HepG2 (cell line): ENCODE data around the gene FOXS1. TPM values are rescaled to one million over a fixed set of nuclear protein-coding genes. Genes with fewer than 3 reads are reported as not detected.

Source experiments
- ATAC-seq: fragments of 200-7000 bp; cut with Tn5 transposase; 3 replicates; pipeline ENCODE4 v1.9.1; 2020; ENCODE audit warnings: mild to moderate bottlenecking, moderate library complexity
- BruUV-seq: library from RNA; stranded (reverse); fragments of 400-500 nt; replicated peaks from 2 replicates; lab custom pipeline; 2021; lab: Mats Ljungman, UMichigan
- CTCF ChIA-PET: fragments of 300-600 bp; formaldehyde crosslinking; extraction: SDS; loops from one replicate; lab custom pipeline; 2021; ENCODE audit warnings: low total read pairs, inconsistent platforms, low intra/inter-chr PET ratio; lab: Yijun Ruan, JAX
- POLR2A ChIA-PET: fragments of 350-600 bp; sonication (Branson Sonifier 250); formaldehyde crosslinking; loops from one replicate; lab custom pipeline; 2020; ENCODE audit warnings: antibody characterized with exemption, inconsistent platforms; lab: Yijun Ruan, JAX
- DNase-seq: peaks from one replicate; pipeline ENCODE4 v3.0.0-alpha.2; 2015; ENCODE audit warnings: low spot score
- FAIRE-seq: peaks from 3 replicates; lab custom pipeline; 2011; peaks lifted over from hg19 to GRCh38; lab: Jason Lieb, UNC
- H2AFZ ChIP-seq: one replicate; pipeline ENCODE4 v1.6.1; 2011; ENCODE audit warnings: low read length, inconsistent platforms
- H3K27ac ChIP-seq: fragments of 300-600 bp; 3 replicates; pipeline ENCODE4 v1.8.0; 2011; ENCODE audit warnings: mixed run types, mild to moderate bottlenecking, mixed read lengths, low read length, inconsistent platforms; ENCODE audit not compliant: insufficient read depth; ENCODE audit errors: extremely low read length
- H3K27me3 ChIP-seq, 2 experiments: fragments of 200-600 bp in 1 of 2; 2 replicates in 1 of 2; 3 replicates in 1 of 2; pipeline versions ENCODE4 v1.6.0 to v1.8.0; 2011; ENCODE audit warnings: low read length in 2 of 2, mild to moderate bottlenecking in 2 of 2, moderate library complexity in 2 of 2, inconsistent platforms in 1 of 2; ENCODE audit not compliant: insufficient read depth in 2 of 2, control insufficient read depth in 1 of 2
- H3K36me3 ChIP-seq, 2 experiments: fragments of 200-600 bp in 1 of 2; replicated peaks in 1 of 2; 2 replicates in 1 of 2; 3 replicates in 1 of 2; pipeline versions ENCODE4 v1.5.1 to v1.8.0; 2011; ENCODE audit warnings: low read length in 2 of 2, inconsistent platforms in 1 of 2; ENCODE audit not compliant: insufficient read depth in 2 of 2, control insufficient read depth in 1 of 2
- H3K4me1 ChIP-seq: 2 replicates; pipeline ENCODE4 v1.5.1; 2012; ENCODE audit warnings: low read length, inconsistent platforms; ENCODE audit not compliant: insufficient read depth
- H3K4me2 ChIP-seq: 2 replicates; pipeline ENCODE4 v1.6.0; 2011; ENCODE audit warnings: low read depth, low read length, inconsistent platforms
- H3K4me3 ChIP-seq, 3 experiments: fragments of 200-600 bp in 1 of 3; sonication (generic), shearing (Covaris generic) in 1 of 3; replicated peaks in 1 of 3; 2 replicates each; pipeline ENCODE4 v1.5.1; 2011 to 2016; ENCODE audit warnings: low read length in 3 of 3, inconsistent platforms in 2 of 3, low read depth in 2 of 3, mild to moderate bottlenecking in 2 of 3, control low read depth in 1 of 3, mixed read lengths in 1 of 3; ENCODE audit not compliant: insufficient read depth in 1 of 3
- H3K79me2 ChIP-seq: one replicate; pipeline ENCODE4 v1.6.1; 2011; ENCODE audit warnings: low read length, inconsistent platforms; ENCODE audit not compliant: insufficient read depth
- H3K9ac ChIP-seq: 2 replicates; pipeline ENCODE4 v1.6.0; 2011; ENCODE audit warnings: mild to moderate bottlenecking, low read depth, low read length, inconsistent platforms; ENCODE audit not compliant: insufficient read depth
- H3K9me3 ChIP-seq: 2 replicates; pipeline ENCODE4 v1.5.1; 2012; ENCODE audit warnings: mild to moderate bottlenecking, low read length
- H4K20me1 ChIP-seq: 2 replicates; pipeline ENCODE4 v1.6.0; 2011; ENCODE audit warnings: inconsistent platforms, mild to moderate bottlenecking, low read length, moderate library complexity; ENCODE audit not compliant: insufficient read depth
- HDAC1 ChIP-seq: sonication (generic); formaldehyde crosslinking; IDR thresholded peaks from 2 replicates; pipeline ENCODE4 v1.5.1; 2020; ENCODE audit warnings: mild to moderate bottlenecking, missing genetic modification reagents
- HNF4A ChIP-seq: sonication (generic); formaldehyde crosslinking; IDR thresholded peaks from 2 replicates; pipeline ENCODE4 v1.4.0; 2020; ENCODE audit warnings: missing genetic modification reagents
- MEF2D ChIP-seq: sonication (generic); formaldehyde crosslinking; IDR thresholded peaks from 2 replicates; pipeline ENCODE4 v1.5.1; 2020; ENCODE audit warnings: mild to moderate bottlenecking, missing genetic modification reagents
- NR1H2 ChIP-seq: sonication (generic); formaldehyde crosslinking; IDR thresholded peaks from 2 replicates; pipeline ENCODE4 v1.8.1; 2022; ENCODE audit warnings: low read depth, missing genetic modification reagents, borderline replicate concordance
- NR2F1 ChIP-seq, 2 experiments: fragments of 450-650 bp in 1 of 2; formaldehyde crosslinking in 1 of 2; IDR thresholded peaks; 2 replicates each; pipeline versions ENCODE4 v1.5.0 to v1.6.1; 2016 to 2020; ENCODE audit warnings: mild to moderate bottlenecking in 1 of 2, missing compliant biosample characterization in 1 of 2, missing genetic modification reagents in 1 of 2, moderate library complexity in 1 of 2
- NR2F6 ChIP-seq, 2 experiments: IDR thresholded peaks; 2 replicates each; pipeline ENCODE4 v1.6.1; 2016; ENCODE audit warnings: antibody characterized with exemption in 1 of 2, mild to moderate bottlenecking in 1 of 2
- PHF8 ChIP-seq: sonication (generic); formaldehyde crosslinking; IDR thresholded peaks from 2 replicates; pipeline ENCODE4 v1.5.0; 2020; ENCODE audit warnings: missing genetic modification reagents
- RARA ChIP-seq: IDR thresholded peaks from 2 replicates; pipeline ENCODE4 v1.6.1; 2016; ENCODE audit warnings: missing genetic modification reagents, missing compliant biosample characterization
- TCF7L2 ChIP-seq: IDR thresholded peaks from 2 replicates; pipeline ENCODE4 v1.6.1; 2011; ENCODE audit warnings: mild to moderate bottlenecking, low read depth, low read length, moderate library complexity
- ZNF160 ChIP-seq: sonication (generic); formaldehyde crosslinking; IDR thresholded peaks from 2 replicates; pipeline ENCODE4 v1.8.0; 2022; ENCODE audit warnings: mild to moderate bottlenecking, inconsistent platforms, missing genetic modification reagents
- ZNF430 ChIP-seq: sonication (generic); formaldehyde crosslinking; IDR thresholded peaks from 2 replicates; pipeline ENCODE4 v1.9.0; 2021; ENCODE audit warnings: mild to moderate bottlenecking, missing genetic modification reagents
- ZNF549 ChIP-seq: sonication (generic); formaldehyde crosslinking; IDR thresholded peaks from 2 replicates; pipeline ENCODE4 v1.5.0; 2020; ENCODE audit warnings: missing genetic modification reagents
- ZNF605 ChIP-seq: sonication (generic); formaldehyde crosslinking; IDR thresholded peaks from 2 replicates; pipeline ENCODE4 v1.8.0; 2022; ENCODE audit warnings: mild to moderate bottlenecking, missing genetic modification reagents
- WGBS: methylation state at CpG from one replicate; pipeline ENCODE4 v1.1.6; 2017; ENCODE audit warnings: low lambda C conversion rate; 5-methylcytosine and 5-hydroxymethylcytosine counted together
- in situ Hi-C: cut with HindIII; loops from 2 replicates; pipeline ENCODE4 v1.10.0; 2017; ENCODE audit warnings: low pct_unique_long_range_greater_than_20kb; ENCODE audit not compliant: extremely low pct_ligation_motif_present
- intact Hi-C: fragments of 100-400 bp; cut with micrococcal nuclease; formaldehyde crosslinking; loops from one replicate; pipeline ENCODE4 v1.10.0; 2022; ENCODE audit not compliant: unreplicated experiment
- polyA plus RNA-seq, 8 experiments: library from polyadenylated mRNA; depleted of rRNA in 3 of 8; stranded (reverse) in 7 of 8; unstranded in 1 of 8; fragments of >200 nt; fragmentation: Illumina TruSeq in 4 of 8; extraction: Trizol in 4 of 8; gene quantifications; 2 replicates each; pipeline versions ENCODE4 v1.2.1 to v1.2.3, GENCODE V29; 2011 to 2016; ENCODE audit warnings: low read depth in 4 of 8, missing spikeins in 1 of 8, mixed read lengths in 1 of 8; ENCODE audit not compliant: insufficient read depth in 1 of 8
- total RNA-seq, 5 experiments: library from RNA; depleted of rRNA; stranded (reverse); fragments of >200 nt; fragmentation: Illumina TruSeq; extraction: Trizol; gene quantifications; 2 replicates each; pipeline ENCODE4 v1.2.3, GENCODE V29; 2016; ENCODE audit warnings: low read depth in 1 of 5
- TF ChIP-seq, protein P1 (sequence below): IDR thresholded peaks from 2 replicates; pipeline ENCODE4 v1.6.1; 2016; ENCODE audit warnings: low read depth, borderline replicate concordance
- TF ChIP-seq, protein P2 (sequence below): sonication (generic); formaldehyde crosslinking; IDR thresholded peaks from 2 replicates; pipeline ENCODE4 v1.5.0; 2020; ENCODE audit warnings: mild to moderate bottlenecking, low read depth, missing genetic modification reagents, borderline replicate concordance
- TF ChIP-seq, protein P3 (sequence below): sonication (generic); formaldehyde crosslinking; IDR thresholded peaks from 2 replicates; pipeline ENCODE4 v1.5.1; 2020; ENCODE audit warnings: mild to moderate bottlenecking, missing genetic modification reagents
- TF ChIP-seq, protein P4 (sequence below): sonication (generic); formaldehyde crosslinking; IDR thresholded peaks from 2 replicates; pipeline ENCODE4 v1.4.0; 2020; ENCODE audit warnings: mild to moderate bottlenecking, missing genetic modification reagents, borderline replicate concordance
- TF ChIP-seq, protein P5 (sequence below): sonication (generic); formaldehyde crosslinking; IDR thresholded peaks from 2 replicates; pipeline ENCODE4 v1.4.0; 2020; ENCODE audit warnings: mild to moderate bottlenecking, low read depth, missing genetic modification reagents

FOXS1 gene
- total and polyA plus RNA-seq, 2 of the 13 experiments (the other 11 are each of a cell fraction or from before 2014, with no cell fraction given), result not detected

DNA sequence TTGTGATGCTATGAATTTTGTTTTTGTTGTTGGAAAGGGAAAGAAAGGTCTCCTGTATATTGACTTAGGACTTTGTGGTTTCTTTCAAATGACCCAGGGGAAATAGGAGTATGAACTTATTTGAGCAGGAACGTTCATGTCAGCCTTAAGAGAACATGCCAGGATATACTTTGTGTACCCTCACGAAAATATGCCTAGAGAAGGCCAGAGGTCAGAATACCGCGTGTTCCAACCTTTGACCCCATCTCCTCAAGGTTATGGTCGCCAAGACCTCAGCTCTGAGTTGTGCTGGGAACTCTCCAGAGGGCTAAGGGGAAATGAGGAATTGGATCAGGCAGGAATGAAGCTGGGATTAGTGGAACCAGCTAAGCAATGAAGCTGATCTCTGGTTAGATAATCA lies 36.5 kb upstream of the FOXS1 start:
- Histone ChIP-seq H3K4me2 (peak overlapping the region; percentile 38), H3K4me3 (no peak overlapping the region), H4K20me1 (no peaks in the 10 kb centered on the region), H3K27ac (no peak overlapping the region), H3K4me1 (peaks cover 31% of the 10 kb centered on the region), H3K9me3 (no peaks in the 10 kb centered on the region), H2AFZ (no peak overlapping the region), H3K36me3 (no peaks in the 10 kb centered on the region), H3K27me3 (no peaks in the 10 kb centered on the region), H3K9ac (no peak overlapping the region), H3K79me2 (no peaks in the 10 kb centered on the region)
- in situ Hi-C loops (no loop called here), intact Hi-C loops (no loop called here)
- BruUV-seq, result no TSS peak
- ChIA-PET POLR2A (interaction anchor here (0.8 kb wide), 1 partner anchor 70 kb away, joined by 3 read pairs; the partner anchor contains the start of gene PDRG1), CTCF (no interaction called here)
- ATAC-seq (no peak), FAIRE-seq (no peak), DNase-seq (no peak)
- WGBS, result under 1% methylated on average over 5 of the region's 5 CpGs
- TF ChIP-seq ZNF160 (CRISPR knock-in tag), result no peak
- TF ChIP-seq RARA (CRISPR knock-in tag), result no peak
- TF ChIP-seq, protein P1, sequence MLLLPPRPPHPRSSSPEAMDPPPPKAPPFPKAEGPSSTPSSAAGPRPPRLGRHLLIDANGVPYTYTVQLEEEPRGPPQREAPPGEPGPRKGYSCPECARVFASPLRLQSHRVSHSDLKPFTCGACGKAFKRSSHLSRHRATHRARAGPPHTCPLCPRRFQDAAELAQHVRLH (CRISPR knock-in tag), result no peak
- TF ChIP-seq MEF2D (CRISPR knock-in tag), result no peak
- TF ChIP-seq PHF8 (CRISPR knock-in tag), result no peak
- TF ChIP-seq, protein P2, sequence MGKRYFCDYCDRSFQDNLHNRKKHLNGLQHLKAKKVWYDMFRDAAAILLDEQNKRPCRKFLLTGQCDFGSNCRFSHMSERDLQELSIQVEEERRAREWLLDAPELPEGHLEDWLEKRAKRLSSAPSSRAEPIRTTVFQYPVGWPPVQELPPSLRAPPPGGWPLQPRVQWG (CRISPR knock-in tag), result no peak
- no peak for TF ChIP-seq ZNF430
- TF ChIP-seq NR2F1 (CRISPR knock-in tag; IDR thresholded peaks at IDR 0.05), result peak in 1 of 2 experiments; percentile 49; a peak in 1 of 4 replicates
- TF ChIP-seq HNF4A, result peak; percentile 28; the same call in 1 of the 2 replicates
- TF ChIP-seq, protein P3, sequence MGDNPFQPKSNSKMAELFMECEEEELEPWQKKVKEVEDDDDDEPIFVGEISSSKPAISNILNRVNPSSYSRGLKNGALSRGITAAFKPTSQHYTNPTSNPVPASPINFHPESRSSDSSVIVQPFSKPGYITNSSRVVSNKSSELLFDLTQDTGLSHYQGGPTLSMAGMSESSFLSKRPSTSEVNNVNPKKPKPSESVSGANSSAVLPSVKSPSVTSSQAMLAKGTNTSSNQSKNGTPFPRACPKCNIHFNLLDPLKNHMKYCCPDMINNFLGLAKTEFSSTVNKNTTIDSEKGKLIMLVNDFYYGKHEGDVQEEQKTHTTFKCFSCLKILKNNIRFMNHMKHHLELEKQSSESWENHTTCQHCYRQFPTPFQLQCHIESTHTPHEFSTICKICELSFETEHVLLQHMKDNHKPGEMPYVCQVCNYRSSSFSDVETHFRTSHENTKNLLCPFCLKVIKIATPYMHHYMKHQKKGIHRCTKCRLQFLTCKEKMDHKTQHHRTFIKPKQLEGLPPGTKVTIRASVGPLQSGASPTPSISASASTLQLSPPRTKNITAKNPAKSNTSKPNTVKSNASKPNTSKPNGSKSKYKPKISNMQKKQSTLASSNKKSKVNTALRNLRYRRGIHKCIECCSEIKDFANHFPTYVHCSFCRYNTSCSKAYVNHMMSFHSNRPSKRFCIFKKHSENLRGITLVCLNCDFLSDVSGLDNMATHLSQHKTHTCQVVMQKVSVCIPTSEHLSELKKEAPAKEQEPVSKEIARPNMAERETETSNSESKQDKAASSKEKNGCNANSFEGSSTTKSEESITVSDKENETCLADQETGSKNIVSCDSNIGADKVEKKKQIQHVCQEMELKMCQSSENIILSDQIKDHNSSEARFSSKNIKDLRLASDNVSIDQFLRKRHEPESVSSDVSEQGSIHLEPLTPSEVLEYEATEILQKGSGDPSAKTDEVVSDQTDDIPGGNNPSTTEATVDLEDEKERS, result no peak
- no peak for TF ChIP-seq NR1H2 (CRISPR knock-in tag)
- no peak for TF ChIP-seq ZNF549
- no peak for TF ChIP-seq ZNF605 (CRISPR knock-in tag)
- no peak for TF ChIP-seq HDAC1
- TF ChIP-seq TCF7L2, result no peak
- TF ChIP-seq, protein P4, sequence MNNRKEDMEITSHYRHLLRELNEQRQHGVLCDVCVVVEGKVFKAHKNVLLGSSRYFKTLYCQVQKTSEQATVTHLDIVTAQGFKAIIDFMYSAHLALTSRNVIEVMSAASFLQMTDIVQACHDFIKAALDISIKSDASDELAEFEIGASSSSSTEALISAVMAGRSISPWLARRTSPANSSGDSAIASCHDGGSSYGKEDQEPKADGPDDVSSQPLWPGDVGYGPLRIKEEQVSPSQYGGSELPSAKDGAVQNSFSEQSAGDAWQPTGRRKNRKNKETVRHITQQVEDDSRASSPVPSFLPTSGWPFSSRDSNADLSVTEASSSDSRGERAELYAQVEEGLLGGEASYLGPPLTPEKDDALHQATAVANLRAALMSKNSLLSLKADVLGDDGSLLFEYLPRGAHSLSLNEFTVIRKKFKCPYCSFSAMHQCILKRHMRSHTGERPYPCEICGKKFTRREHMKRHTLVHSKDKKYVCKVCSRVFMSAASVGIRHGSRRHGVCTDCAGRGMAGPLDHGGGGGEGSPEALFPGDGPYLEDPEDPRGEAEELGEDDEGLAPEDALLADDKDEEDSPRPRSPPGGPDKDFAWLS, result no peak
- TF ChIP-seq NR2F6 (IDR thresholded peaks at IDR 0.05), result peak; percentile 63
- TF ChIP-seq NR2F6 (CRISPR knock-in tag; IDR thresholded peaks at IDR 0.05), result peak; percentile 33; the same call in 1 of the 2 replicates
- TF ChIP-seq, protein P5, sequence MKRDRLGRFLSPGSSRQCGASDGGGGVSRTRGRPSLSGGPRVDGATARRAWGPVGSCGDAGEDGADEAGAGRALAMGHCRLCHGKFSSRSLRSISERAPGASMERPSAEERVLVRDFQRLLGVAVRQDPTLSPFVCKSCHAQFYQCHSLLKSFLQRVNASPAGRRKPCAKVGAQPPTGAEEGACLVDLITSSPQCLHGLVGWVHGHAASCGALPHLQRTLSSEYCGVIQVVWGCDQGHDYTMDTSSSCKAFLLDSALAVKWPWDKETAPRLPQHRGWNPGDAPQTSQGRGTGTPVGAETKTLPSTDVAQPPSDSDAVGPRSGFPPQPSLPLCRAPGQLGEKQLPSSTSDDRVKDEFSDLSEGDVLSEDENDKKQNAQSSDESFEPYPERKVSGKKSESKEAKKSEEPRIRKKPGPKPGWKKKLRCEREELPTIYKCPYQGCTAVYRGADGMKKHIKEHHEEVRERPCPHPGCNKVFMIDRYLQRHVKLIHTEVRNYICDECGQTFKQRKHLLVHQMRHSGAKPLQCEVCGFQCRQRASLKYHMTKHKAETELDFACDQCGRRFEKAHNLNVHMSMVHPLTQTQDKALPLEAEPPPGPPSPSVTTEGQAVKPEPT (CRISPR knock-in tag), result no peak
